GDM1 (cell line): ENCODE data around the gene DNAH3.
"Not testable (repeated sequence)": the region's sequence is repeated elsewhere in the genome, so short reads cannot be mapped to it uniquely, and the experiment has no call there.

ENCODE experiments used
- DNase-seq: peaks from one replicate; lab custom pipeline; 2025; lab: John Stamatoyannopoulos, UW

DNAH3 gene, protein sequence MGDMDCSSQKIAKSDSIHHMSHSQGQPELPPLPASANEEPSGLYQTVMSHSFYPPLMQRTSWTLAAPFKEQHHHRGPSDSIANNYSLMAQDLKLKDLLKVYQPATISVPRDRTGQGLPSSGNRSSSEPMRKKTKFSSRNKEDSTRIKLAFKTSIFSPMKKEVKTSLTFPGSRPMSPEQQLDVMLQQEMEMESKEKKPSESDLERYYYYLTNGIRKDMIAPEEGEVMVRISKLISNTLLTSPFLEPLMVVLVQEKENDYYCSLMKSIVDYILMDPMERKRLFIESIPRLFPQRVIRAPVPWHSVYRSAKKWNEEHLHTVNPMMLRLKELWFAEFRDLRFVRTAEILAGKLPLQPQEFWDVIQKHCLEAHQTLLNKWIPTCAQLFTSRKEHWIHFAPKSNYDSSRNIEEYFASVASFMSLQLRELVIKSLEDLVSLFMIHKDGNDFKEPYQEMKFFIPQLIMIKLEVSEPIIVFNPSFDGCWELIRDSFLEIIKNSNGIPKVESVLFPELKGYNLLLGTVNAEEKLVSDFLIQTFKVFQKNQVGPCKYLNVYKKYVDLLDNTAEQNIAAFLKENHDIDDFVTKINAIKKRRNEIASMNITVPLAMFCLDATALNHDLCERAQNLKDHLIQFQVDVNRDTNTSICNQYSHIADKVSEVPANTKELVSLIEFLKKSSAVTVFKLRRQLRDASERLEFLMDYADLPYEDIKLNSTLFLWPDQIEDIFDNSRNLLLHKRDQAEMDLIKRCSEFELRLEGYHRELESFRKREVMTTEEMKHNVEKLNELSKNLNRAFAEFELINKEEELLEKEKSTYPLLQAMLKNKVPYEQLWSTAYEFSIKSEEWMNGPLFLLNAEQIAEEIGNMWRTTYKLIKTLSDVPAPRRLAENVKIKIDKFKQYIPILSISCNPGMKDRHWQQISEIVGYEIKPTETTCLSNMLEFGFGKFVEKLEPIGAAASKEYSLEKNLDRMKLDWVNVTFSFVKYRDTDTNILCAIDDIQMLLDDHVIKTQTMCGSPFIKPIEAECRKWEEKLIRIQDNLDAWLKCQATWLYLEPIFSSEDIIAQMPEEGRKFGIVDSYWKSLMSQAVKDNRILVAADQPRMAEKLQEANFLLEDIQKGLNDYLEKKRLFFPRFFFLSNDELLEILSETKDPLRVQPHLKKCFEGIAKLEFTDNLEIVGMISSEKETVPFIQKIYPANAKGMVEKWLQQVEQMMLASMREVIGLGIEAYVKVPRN (N-terminal part only)

GRCh38 chr16:21150375-21151001 is at the start of gene DNAH3:
Gene DNAH3 (minus strand): TSS chr16:21150846. CDS start chr16:21150319, 527 bp downstream.
- DNase-seq = peak; percentile 35

DNA sequence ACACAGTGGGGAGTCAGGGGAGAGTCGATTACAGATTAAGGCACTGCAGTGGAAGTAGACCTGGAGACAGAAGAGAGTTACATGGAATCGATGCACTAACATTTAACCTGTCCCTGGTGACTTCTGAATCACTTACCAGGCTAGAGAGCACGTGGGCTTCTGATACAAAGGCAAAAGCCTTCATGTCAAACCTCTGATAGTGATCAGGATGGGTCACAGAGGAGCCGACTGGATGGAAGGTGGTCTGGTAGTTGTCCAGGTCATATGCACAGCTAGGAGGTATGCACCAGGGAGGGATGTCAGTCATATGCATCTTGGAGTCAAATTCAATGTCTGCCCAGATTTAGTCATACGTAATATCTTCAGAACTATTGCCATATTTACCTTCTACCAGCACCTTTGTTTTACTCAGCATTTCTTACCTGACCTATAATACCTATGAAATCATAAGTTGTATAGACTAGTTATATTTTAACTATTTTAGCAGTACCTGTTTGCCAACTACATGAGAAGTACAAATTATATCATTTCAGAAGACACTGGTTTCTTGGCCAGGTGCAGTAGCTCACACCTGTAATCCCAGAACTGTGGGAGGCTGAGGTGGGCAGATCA is 49.1 kb upstream of the DNAH3 start:
- DNase-seq = no peak

DNA sequence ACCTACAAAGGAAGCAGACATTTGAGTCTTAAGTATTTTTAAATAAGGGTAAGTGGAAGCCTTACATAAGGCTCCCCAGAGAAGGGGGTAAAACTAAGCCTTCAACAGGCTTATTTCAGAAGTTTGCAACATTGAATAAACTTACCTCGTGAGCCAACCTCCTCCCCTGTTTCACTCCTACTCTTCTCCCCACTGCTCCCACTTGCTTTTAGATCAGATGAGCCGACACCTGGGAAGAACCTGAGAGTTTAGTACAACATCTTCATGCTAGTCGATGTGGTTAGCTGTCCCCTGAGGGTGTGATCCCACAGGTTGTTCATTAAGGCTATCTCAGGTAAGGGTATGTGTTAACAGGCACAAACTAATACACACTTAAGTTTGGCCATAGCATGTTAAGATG is 47.0 kb upstream of the DNAH3 start:
- DNase-seq = no peak

GRCh38 chr16:21197112-21197511 is 46.5 kb upstream of the DNAH3 start:
- no peak for DNase-seq

- not testable (repeated sequence) for DNase-seq
Measured at GRCh38 chr16:21195330-21195729, 44.7 kb upstream of the DNAH3 start.

- DNase-seq = no peak
Measured at GRCh38 chr16:21194771-21195301, 44.2 kb upstream of the DNAH3 start.

GRCh38 chr16:21192991-21193390 is 42.3 kb upstream of the DNAH3 start:
- no peak for DNase-seq

DNA sequence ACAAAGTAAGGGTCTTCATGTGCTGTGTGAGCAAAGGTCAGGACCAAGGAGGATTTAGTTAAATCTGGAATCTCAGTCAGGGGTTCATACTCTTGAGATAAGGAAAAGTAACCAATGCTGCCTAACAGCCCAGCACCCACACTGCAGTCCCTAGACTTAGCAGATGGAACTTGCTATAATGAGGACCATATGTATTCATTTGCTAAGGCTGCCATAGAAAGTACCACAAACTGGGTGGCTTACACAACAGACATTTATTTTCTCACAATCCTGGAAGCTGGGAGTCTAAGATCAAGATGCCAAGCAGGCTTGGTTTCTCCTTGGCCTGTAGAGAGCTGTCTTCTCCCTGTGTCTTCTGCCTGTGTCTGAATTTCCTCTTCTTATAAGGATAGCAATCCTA is 40.0 kb upstream of the DNAH3 start:
- DNase-seq = no peak

- DNase-seq = no peak
Measured at GRCh38 chr16:21190013-21190412, 39.4 kb upstream of the DNAH3 start.

- no peak for DNase-seq
Measured at GRCh38 chr16:21189311-21189710, 38.7 kb upstream of the DNAH3 start.

DNA sequence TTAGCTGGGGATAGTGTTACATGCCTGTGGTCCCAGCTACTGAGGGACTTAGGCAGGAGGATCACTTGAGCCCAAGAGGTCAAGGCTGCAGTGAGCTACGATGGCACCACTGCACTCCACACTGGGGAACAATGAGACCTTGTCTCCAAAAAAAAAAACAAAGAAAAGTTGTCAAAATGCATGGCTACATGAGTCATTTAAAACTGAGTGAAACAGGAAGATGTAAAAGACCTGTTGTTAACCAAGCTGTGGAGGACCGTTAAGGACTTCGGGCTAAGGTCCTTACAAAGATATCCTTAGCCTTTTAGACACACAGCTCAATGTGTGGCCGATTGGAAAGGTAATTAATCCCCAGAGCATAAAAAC is 35.7 kb upstream of the DNAH3 start:
- no peak for DNase-seq

- no peak for DNase-seq
Measured at GRCh38 chr16:21185659-21186325, 35.1 kb upstream of the DNAH3 start.

DNA sequence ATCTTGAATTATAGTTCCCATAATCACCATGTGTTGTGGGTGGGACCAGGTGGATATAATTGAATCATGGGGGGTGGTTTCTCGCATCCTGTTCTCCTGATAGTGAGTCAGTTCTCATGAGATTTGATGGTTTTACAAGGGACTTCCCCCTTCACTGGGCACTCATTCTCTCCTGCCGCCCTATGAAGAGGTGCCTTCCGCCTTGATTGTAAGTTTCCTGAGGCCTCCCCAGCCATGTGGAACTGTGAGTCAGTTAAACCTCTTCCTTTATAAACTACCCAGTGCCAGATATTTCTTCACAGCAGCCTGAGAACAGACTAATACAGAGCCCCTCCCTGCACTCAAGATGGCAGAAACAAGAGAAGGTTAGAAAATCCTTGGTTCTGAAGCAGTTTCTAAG is 34.2 kb upstream of the DNAH3 start:
- DNase-seq = no peak

DNA sequence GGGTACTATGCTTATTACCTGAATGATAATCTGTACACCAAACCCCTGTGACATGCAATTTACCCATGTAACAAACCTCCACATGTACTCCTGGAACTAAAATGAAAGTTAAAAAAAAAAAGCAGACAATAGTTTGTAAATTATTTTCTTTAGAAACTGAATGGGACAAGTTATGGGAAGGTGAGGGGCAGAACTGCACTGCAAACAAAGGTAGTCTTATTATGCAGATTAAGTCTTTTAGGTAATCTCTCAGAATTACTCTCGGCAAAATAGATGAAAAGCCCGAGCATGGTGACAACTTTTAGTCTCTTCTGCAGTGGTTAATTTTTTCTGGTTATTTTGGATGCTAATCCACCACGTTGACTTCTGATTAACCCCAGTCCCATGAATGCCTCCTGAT is 33.3 kb upstream of the DNAH3 start:
- no peak for DNase-seq

GRCh38 chr16:21179983-21180365 is 29.3 kb upstream of the DNAH3 start:
- no peak for DNase-seq

DNA sequence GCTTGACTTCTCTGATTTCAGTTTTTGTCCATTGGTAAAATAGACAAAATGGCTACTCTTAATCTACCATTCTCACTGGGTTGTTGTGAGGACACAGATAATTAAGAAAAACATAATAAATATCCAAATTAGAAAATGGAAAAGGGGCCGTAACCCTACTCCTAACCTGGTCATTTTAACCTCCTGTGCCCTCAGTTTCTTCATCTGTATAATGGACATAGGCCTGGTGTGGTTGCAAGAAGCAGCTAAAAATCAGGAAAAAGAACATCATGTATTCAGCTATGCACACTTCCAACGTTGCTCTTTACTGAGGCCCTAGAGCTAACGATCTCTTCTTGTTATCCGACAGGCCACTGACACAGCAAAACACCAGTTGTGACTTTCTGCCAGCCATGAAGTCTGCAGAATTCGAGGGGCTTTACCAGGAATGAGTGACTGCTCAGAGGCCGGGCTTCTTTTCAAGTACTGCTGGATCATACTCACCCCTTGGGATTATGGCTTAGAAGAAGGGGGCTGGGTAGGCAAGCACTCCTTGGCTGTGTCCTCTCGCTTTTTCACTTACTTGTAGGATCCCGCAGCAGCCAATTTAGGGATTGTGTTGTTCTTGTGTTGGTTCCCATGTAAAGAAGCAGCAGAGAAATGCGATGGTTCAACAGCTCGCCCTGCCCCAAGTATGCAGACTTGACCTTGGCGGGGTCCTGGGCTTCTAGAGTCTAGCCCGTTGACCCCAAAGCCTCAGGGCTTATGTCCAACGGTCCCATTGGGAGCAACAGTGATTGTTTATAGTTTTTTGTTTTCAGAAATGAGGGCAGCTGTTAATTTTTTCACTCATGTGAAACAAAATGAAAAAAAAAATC is 28.7 kb upstream of the DNAH3 start:
- DNase-seq = no peak

GRCh38 chr16:21175397-21175796 is 24.8 kb upstream of the DNAH3 start:
- no peak for DNase-seq

- no peak for DNase-seq
Measured at GRCh38 chr16:21172650-21173049, 22.0 kb upstream of the DNAH3 start.

GRCh38 chr16:21170116-21170515 is 19.5 kb upstream of the DNAH3 start:
- DNase-seq = not testable (repeated sequence)
